ENCODE data around the gene STKLD1.

DNA sequence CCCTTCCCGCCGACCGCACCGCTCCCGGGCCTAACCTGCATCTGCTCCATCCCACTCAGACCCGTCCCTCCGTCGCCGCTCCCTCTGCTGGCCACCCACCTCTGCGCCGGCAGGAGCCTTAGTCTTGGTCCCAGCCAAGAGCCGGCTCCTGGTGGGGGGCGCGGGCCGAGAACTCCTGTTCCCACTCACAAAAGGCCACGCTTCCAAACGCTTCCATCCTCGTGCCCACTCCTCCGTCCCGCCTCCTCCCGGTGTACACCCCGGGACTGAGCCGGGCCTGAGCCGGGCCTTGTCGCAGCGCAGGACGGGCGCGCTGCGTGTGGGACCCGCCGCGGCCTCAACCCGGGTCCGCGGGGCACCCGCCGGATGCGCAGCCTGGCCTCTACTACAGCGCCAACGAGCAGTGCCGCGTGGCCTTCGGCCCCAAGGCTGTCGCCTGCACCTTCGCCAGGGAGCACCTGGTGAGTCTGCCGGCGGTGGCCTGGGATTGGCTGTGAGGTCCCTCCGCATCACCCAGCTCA lies 53.5 kb downstream of the STKLD1 start:
- TF ChIP-seq YY1 (IDR thresholded peaks at IDR 0.05; ENCODE audit: insufficient read depth, insufficient read length) (no peak), SUZ12 (IDR thresholded peaks at IDR 0.05; ENCODE audit: extremely low read depth, insufficient read depth, insufficient read length) (no peak)
